Measurements from ENCODE around the gene FBN1.

FBN1 gene

GRCh38 chr15:48393645-48394506 is 251.6 kb downstream of the FBN1 start:
- H2AFZ ChIP-seq (ENCODE audit: low read depth, low read length) = no peak overlapping the region
- H3K9me3 ChIP-seq (ENCODE audit: insufficient read depth, low read length) = no peaks in the 10 kb centered on the region
- H3K4me2 ChIP-seq (ENCODE audit: low read length) = no peak overlapping the region
- no peaks in the 10 kb centered on the region for H3K36me3 ChIP-seq (replicated peaks; ENCODE audit: low read depth, low read length)
- no peaks in the 10 kb centered on the region for H3K79me2 ChIP-seq (ENCODE audit: low read length)
- no peaks in the 10 kb centered on the region for H3K27me3 ChIP-seq (ENCODE audit: low read depth, low read length)
- H3K27ac ChIP-seq (ENCODE audit: low read length) = no peak overlapping the region
- H3K4me1 ChIP-seq (ENCODE audit: low read length) = no peaks in the 10 kb centered on the region; the same call in 1 of the 2 replicates
- no peak overlapping the region for H3K4me3 ChIP-seq (ENCODE audit: low read length)
- no peak overlapping the region for H3K9ac ChIP-seq (ENCODE audit: low read length)
- TF ChIP-seq CTCF (IDR thresholded peaks at IDR 0.05; ENCODE audit: low read depth, low read length) = no peak
- TF ChIP-seq EZH2phosphoT487 (IDR thresholded peaks at IDR 0.05; ENCODE audit: low read depth) = no peak
- no peaks in the 10 kb centered on the region for H4K20me1 ChIP-seq (ENCODE audit: insufficient read depth, low read length)

GRCh38 chr15:48392356-48392755 is 253.2 kb downstream of the FBN1 start:
- H3K4me3 ChIP-seq (ENCODE audit: low read length) = no peak overlapping the region
- no peaks in the 10 kb centered on the region for H3K36me3 ChIP-seq (replicated peaks; ENCODE audit: low read depth, low read length)
- no peaks in the 10 kb centered on the region for H3K79me2 ChIP-seq (ENCODE audit: low read length)
- H3K27me3 ChIP-seq (ENCODE audit: low read depth, low read length) = no peaks in the 10 kb centered on the region
- no peaks in the 10 kb centered on the region for H4K20me1 ChIP-seq (ENCODE audit: insufficient read depth, low read length)
- no peaks in the 10 kb centered on the region; the same call in 1 of the 2 replicates for H3K4me1 ChIP-seq (ENCODE audit: low read length)
- no peak overlapping the region for H2AFZ ChIP-seq (ENCODE audit: low read depth, low read length)
- TF ChIP-seq CTCF (IDR thresholded peaks at IDR 0.05; ENCODE audit: low read depth, low read length) = no peak
- no peak for TF ChIP-seq EZH2phosphoT487 (IDR thresholded peaks at IDR 0.05; ENCODE audit: low read depth)
- no peak overlapping the region for H3K9ac ChIP-seq (ENCODE audit: low read length)
- no peak overlapping the region for H3K27ac ChIP-seq (ENCODE audit: low read length)
- no peaks in the 10 kb centered on the region for H3K9me3 ChIP-seq (ENCODE audit: insufficient read depth, low read length)
- H3K4me2 ChIP-seq (ENCODE audit: low read length) = no peak overlapping the region

GRCh38 chr15:48391950-48392349 is 253.6 kb downstream of the FBN1 start:
- Histone ChIP-seq H3K79me2 (ENCODE audit: low read length) (no peaks in the 10 kb centered on the region), H3K4me1 (ENCODE audit: low read length) (no peaks in the 10 kb centered on the region; the same call in 1 of the 2 replicates), H3K27ac (ENCODE audit: low read length) (no peak overlapping the region), H2AFZ (ENCODE audit: low read depth, low read length) (no peak overlapping the region), H3K27me3 (ENCODE audit: low read depth, low read length) (no peaks in the 10 kb centered on the region), H3K36me3 (replicated peaks; ENCODE audit: low read depth, low read length) (no peaks in the 10 kb centered on the region), H3K9me3 (ENCODE audit: insufficient read depth, low read length) (no peaks in the 10 kb centered on the region), H3K4me3 (ENCODE audit: low read length) (no peak overlapping the region), H4K20me1 (ENCODE audit: insufficient read depth, low read length) (no peaks in the 10 kb centered on the region), H3K9ac (ENCODE audit: low read length) (no peak overlapping the region), H3K4me2 (ENCODE audit: low read length) (no peak overlapping the region)
- no peak for TF ChIP-seq EZH2phosphoT487 (IDR thresholded peaks at IDR 0.05; ENCODE audit: low read depth)
- no peak for TF ChIP-seq CTCF (IDR thresholded peaks at IDR 0.05; ENCODE audit: low read depth, low read length)

- H3K36me3 ChIP-seq (replicated peaks; ENCODE audit: low read depth, low read length) = no peaks in the 10 kb centered on the region
- no peaks in the 10 kb centered on the region; the same call in 1 of the 2 replicates for H3K4me1 ChIP-seq (ENCODE audit: low read length)
- no peak overlapping the region for H3K4me2 ChIP-seq (ENCODE audit: low read length)
- no peak overlapping the region for H2AFZ ChIP-seq (ENCODE audit: low read depth, low read length)
- no peak overlapping the region for H3K27ac ChIP-seq (ENCODE audit: low read length)
- H3K79me2 ChIP-seq (ENCODE audit: low read length) = no peaks in the 10 kb centered on the region
- no peak overlapping the region for H3K4me3 ChIP-seq (ENCODE audit: low read length)
- no peaks in the 10 kb centered on the region for H3K27me3 ChIP-seq (ENCODE audit: low read depth, low read length)
- H4K20me1 ChIP-seq (ENCODE audit: insufficient read depth, low read length) = no peaks in the 10 kb centered on the region
- no peak overlapping the region for H3K9ac ChIP-seq (ENCODE audit: low read length)
- TF ChIP-seq EZH2phosphoT487 (IDR thresholded peaks at IDR 0.05; ENCODE audit: low read depth) (no peak), CTCF (IDR thresholded peaks at IDR 0.05; ENCODE audit: low read depth, low read length) (no peak)
- no peaks in the 10 kb centered on the region for H3K9me3 ChIP-seq (ENCODE audit: insufficient read depth, low read length)
Observed at GRCh38 chr15:48389691-48390143, 255.8 kb downstream of the FBN1 start.
